PFSK-1 (cell line): ENCODE measurements around the gene NF2.

ENCODE experiments used
- FOXP2 ChIP-seq: optimal IDR thresholded peaks from 2 replicates; pipeline ENCODE3; 2011; ENCODE audit warnings: borderline replicate concordance, control low read depth, inconsistent platforms; ENCODE audit not compliant: insufficient read depth; ENCODE audit errors: extremely low read length, extremely low read depth
- POLR2AphosphoS5 ChIP-seq: IDR thresholded peaks from 2 replicates; pipeline ENCODE4 v1.6.1; 2012; ENCODE audit warnings: low read depth, mild to moderate bottlenecking, control low read depth, low read length, moderate library complexity
- REST ChIP-seq, 2 experiments: IDR thresholded peaks; 2 replicates each; pipeline versions ENCODE4 v1.6.1 to v1.8.0; 2011 to 2012; ENCODE audit warnings: low read depth in 2 of 2, low read length in 2 of 2, control low read depth in 1 of 2, inconsistent platforms in 1 of 2, mild to moderate bottlenecking in 1 of 2, moderate library complexity in 1 of 2; ENCODE audit not compliant: insufficient read depth in 1 of 2
- SIN3A ChIP-seq: IDR thresholded peaks from 2 replicates; pipeline ENCODE4 v1.6.1; 2012; ENCODE audit warnings: mild to moderate bottlenecking, low read length, moderate library complexity, borderline replicate concordance; ENCODE audit not compliant: insufficient read depth
- TAF1 ChIP-seq: IDR thresholded peaks from 2 replicates; pipeline ENCODE4 v1.6.1; 2012; ENCODE audit warnings: low read length, control low read depth, borderline replicate concordance; ENCODE audit not compliant: insufficient read depth

The NF2 gene

GRCh38 chr22:29734838-29735237 is 131.4 kb downstream of the NF2 start:
- TF ChIP-seq FOXP2 = no peak
- no peak for TF ChIP-seq TAF1
- TF ChIP-seq REST (IDR thresholded peaks at IDR 0.05; ENCODE audit: insufficient read depth in 1 of 2, low read depth in 2 of 2, low read length in 2 of 2) = no peak
- TF ChIP-seq SIN3A = no peak
- TF ChIP-seq POLR2AphosphoS5 = no peak

GRCh38 chr22:29735416-29735815 is 132.0 kb downstream of the NF2 start:
- no peak for TF ChIP-seq REST (IDR thresholded peaks at IDR 0.05; ENCODE audit: insufficient read depth in 1 of 2, low read depth in 2 of 2, low read length in 2 of 2)
- TF ChIP-seq POLR2AphosphoS5 = no peak
- no peak for TF ChIP-seq SIN3A
- TF ChIP-seq TAF1 = no peak
- no peak for TF ChIP-seq FOXP2

DNA sequence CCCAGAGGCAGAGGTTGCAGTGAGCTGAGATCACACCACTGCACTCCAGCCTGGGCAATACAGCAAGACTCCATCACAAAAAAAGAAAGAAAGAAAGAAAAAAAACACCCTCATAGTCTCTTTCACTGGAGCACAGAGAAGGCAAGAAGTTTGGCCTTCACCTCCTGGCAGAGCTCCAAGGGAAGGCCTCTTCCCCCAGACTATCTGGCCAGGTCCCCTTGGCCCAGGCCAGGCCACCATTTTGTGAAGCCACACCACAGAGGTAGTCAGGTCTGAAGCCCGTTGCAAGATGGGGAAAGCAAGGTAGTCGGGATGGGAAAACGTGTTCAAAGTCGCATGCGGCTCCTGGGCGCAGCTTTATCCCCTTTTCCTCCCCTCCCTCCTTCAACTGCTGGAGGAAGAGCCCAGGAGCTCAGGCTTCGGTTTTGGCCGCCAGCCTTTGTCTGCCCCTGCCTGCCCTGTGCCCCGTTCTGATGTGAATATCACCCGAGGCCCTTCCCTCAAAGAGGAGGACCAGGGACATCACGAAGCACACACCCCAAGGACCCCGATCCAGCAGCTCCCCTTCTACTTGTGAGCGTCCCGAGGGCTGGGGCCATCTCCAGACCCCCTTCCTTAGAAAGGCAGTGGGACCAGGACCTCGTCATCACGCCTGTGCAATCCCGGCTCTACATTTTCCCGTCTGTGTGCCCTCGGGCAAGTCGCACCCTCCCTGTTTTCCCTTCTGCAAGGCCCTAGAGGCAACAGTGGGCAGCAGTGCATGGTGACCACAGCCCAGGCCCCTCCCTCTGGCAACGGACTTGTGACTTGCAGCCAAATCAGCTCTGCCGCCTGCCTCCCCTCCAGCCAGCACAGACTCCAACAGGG is 134.1 kb downstream of the NF2 start:
- TF ChIP-seq SIN3A (no peak), FOXP2 (no peak), REST (IDR thresholded peaks at IDR 0.05; ENCODE audit: insufficient read depth in 1 of 2, low read depth in 2 of 2, low read length in 2 of 2) (no peak)

GRCh38 chr22:29738118-29738815 is 134.8 kb downstream of the NF2 start:
- TF ChIP-seq SIN3A (no peak), REST (IDR thresholded peaks at IDR 0.05; ENCODE audit: insufficient read depth in 1 of 2, low read depth in 2 of 2, low read length in 2 of 2) (no peak), POLR2AphosphoS5 (no peak)
